IMR-90 (cell line): ENCODE results near the gene LY86. TPM values are rescaled to one million over a fixed set of nuclear protein-coding genes. Genes with fewer than 3 reads are reported as not detected.

Experiments used
- ATAC-seq: fragments of 200-7000 bp; cut with Tn5 transposase; 2 replicates; pipeline ENCODE4 v1.9.1; 2020; ENCODE audit warnings: low read depth, mild to moderate bottlenecking, moderate library complexity
- BruUV-seq: library from RNA; stranded (reverse); fragments of 400-500 nt; replicated peaks from 2 replicates; lab custom pipeline; 2021; lab: Mats Ljungman, UMichigan
- CTCF ChIA-PET: fragments of 300-600 bp; formaldehyde crosslinking; extraction: SDS; loops from one replicate; lab custom pipeline; 2021; ENCODE audit warnings: antibody characterized with exemption; lab: Yijun Ruan, JAX
- POLR2A ChIA-PET: fragments of 300-600 bp; sonication (Branson Sonifier 250); formaldehyde crosslinking; loops from one replicate; lab custom pipeline; 2022; ENCODE audit warnings: antibody characterized with exemption; ENCODE audit not compliant: unreplicated experiment; lab: Charles Lee
- DNase-seq: peaks from one replicate; pipeline ENCODE4 v3.0.0; 2013
- H2AFZ ChIP-seq: replicated peaks from 2 replicates; pipeline ENCODE3; 2013; ENCODE audit warnings: low read length, mild to moderate bottlenecking; ENCODE audit not compliant: poor library complexity
- H2AK5ac ChIP-seq: 2 replicates; pipeline ENCODE4 v1.6.1; 2013; ENCODE audit warnings: low read depth, low read length, inconsistent platforms
- H2AK9ac ChIP-seq: replicated peaks from 2 replicates; pipeline ENCODE3; 2013; ENCODE audit warnings: mild to moderate bottlenecking, low read depth, low read length, moderate library complexity; ENCODE audit not compliant: poor library complexity
- H2BK120ac ChIP-seq: 2 replicates; pipeline ENCODE4 v1.6.1; 2013; ENCODE audit warnings: low read depth, low read length, inconsistent platforms
- H2BK15ac ChIP-seq: 3 replicates; pipeline ENCODE4 v1.6.1; 2013; ENCODE audit warnings: low read depth, low read length, inconsistent platforms
- H2BK20ac ChIP-seq: 2 replicates; pipeline ENCODE4 v1.6.1; 2013; ENCODE audit warnings: low read depth, mild to moderate bottlenecking, inconsistent platforms, low read length, moderate library complexity
- H2BK5ac ChIP-seq: 2 replicates; pipeline ENCODE4 v1.6.1; 2013; ENCODE audit warnings: mild to moderate bottlenecking, low read depth, low read length, inconsistent platforms; ENCODE audit not compliant: poor library complexity, severe bottlenecking
- H3K14ac ChIP-seq: replicated peaks from 2 replicates; pipeline ENCODE4 v1.6.1; 2013; ENCODE audit warnings: low read depth, low read length, inconsistent platforms
- H3K18ac ChIP-seq: 2 replicates; pipeline ENCODE4 v1.6.1; 2013; ENCODE audit warnings: low read depth, low read length, control low read depth
- H3K23ac ChIP-seq: 2 replicates; pipeline ENCODE4 v1.6.1; 2013; ENCODE audit warnings: low read depth, low read length, inconsistent platforms
- H3K27ac ChIP-seq: 2 replicates; pipeline ENCODE4 v1.5.1; 2013; ENCODE audit warnings: mild to moderate bottlenecking, control low read depth, low read length; ENCODE audit not compliant: insufficient read depth
- H3K27me3 ChIP-seq: 2 replicates; pipeline ENCODE4 v1.6.1; 2013; ENCODE audit warnings: low read length; ENCODE audit not compliant: control insufficient read depth, insufficient read depth
- H3K36me3 ChIP-seq: 2 replicates; pipeline ENCODE4 v1.6.1; 2013; ENCODE audit warnings: low read length, mixed read lengths; ENCODE audit not compliant: control insufficient read depth, insufficient read depth
- H3K4ac ChIP-seq: 2 replicates; pipeline ENCODE4 v1.6.1; 2013; ENCODE audit warnings: low read depth, low read length, inconsistent platforms
- H3K4me1 ChIP-seq: 2 replicates; pipeline ENCODE4 v1.6.1; 2013; ENCODE audit warnings: low read length, mixed read lengths; ENCODE audit not compliant: control insufficient read depth, insufficient read depth
- H3K4me2 ChIP-seq: 2 replicates; pipeline ENCODE4 v1.6.1; 2013; ENCODE audit warnings: low read depth, mild to moderate bottlenecking, control low read depth, low read length, moderate library complexity
- H3K4me3 ChIP-seq: 2 replicates; pipeline ENCODE4 v1.5.1; 2013; ENCODE audit warnings: low read depth, mild to moderate bottlenecking, control low read depth, low read length, moderate library complexity; ENCODE audit not compliant: insufficient read depth
- H3K56ac ChIP-seq: 2 replicates; pipeline ENCODE4 v1.6.1; 2013; ENCODE audit warnings: low read length, inconsistent platforms; ENCODE audit not compliant: insufficient read depth; ENCODE audit errors: extremely low read depth
- H3K79me1 ChIP-seq, 2 experiments: 2 replicates each; pipeline ENCODE4 v1.6.1; 2013; ENCODE audit warnings: low read length in 2 of 2, inconsistent platforms in 1 of 2, low read depth in 1 of 2
- H3K9ac ChIP-seq: 2 replicates; pipeline ENCODE4 v1.6.1; 2013; ENCODE audit warnings: low read depth, low read length, control low read depth
- H3K9me1 ChIP-seq: 2 replicates; pipeline ENCODE4 v1.6.1; 2013; ENCODE audit warnings: low read length, inconsistent platforms; ENCODE audit not compliant: insufficient read depth
- H3K9me3 ChIP-seq: 2 replicates; pipeline ENCODE4 v1.6.1; 2013; ENCODE audit warnings: low read length; ENCODE audit not compliant: control insufficient read depth, insufficient read depth
- H4K20me1 ChIP-seq: 2 replicates; pipeline ENCODE4 v1.6.1; 2013; ENCODE audit warnings: low read length, inconsistent platforms; ENCODE audit not compliant: insufficient read depth
- H4K5ac ChIP-seq: 2 replicates; pipeline ENCODE4 v1.6.1; 2013; ENCODE audit warnings: mild to moderate bottlenecking, low read depth, low read length, control low read depth
- H4K8ac ChIP-seq, 2 experiments: 2 replicates each; pipeline ENCODE4 v1.6.1; 2013; ENCODE audit warnings: low read depth in 2 of 2, low read length in 2 of 2, control low read depth in 1 of 2, inconsistent platforms in 1 of 2
- H4K91ac ChIP-seq: 2 replicates; pipeline ENCODE4 v1.6.1; 2013; ENCODE audit warnings: low read depth, low read length, inconsistent platforms; ENCODE audit not compliant: insufficient read depth
- ELK1 ChIP-seq: fragments of 150-350 bp; IDR thresholded peaks from 2 replicates; pipeline ENCODE4 v1.6.1; 2016; ENCODE audit warnings: low read depth, mild to moderate bottlenecking, low read length, moderate library complexity, borderline replicate concordance
- WGBS, 2 experiments: methylation state at CpG; one replicate each; pipeline versions ENCODE4 v1.1.5 to v1.1.7; 2013; ENCODE audit warnings: missing lambda C conversion rate in 2 of 2; ENCODE audit not compliant: insufficient read length in 1 of 2; ENCODE audit errors: extremely low coverage in 2 of 2; 5-methylcytosine and 5-hydroxymethylcytosine counted together
- dilution Hi-C: fragments of 300-500 bp; cut with HindIII; formaldehyde crosslinking; loops from one replicate; pipeline ENCODE4 v1.14.3; 2018; ENCODE audit warnings: low sequenced_read_pairs; ENCODE audit not compliant: unreplicated experiment
- in situ Hi-C: fragments of 300-500 bp; cut with MboI; formaldehyde crosslinking; loops from 3 replicates; pipeline ENCODE4 v1.14.3; 2019; ENCODE audit warnings: low sequenced_read_pairs, inconsistent platforms, mixed read lengths
- intact Hi-C: fragments of 100-400 bp; cut with micrococcal nuclease; formaldehyde crosslinking; loops from 2 replicates; pipeline ENCODE4 v1.10.0; 2022
- polyA plus RNA-seq, 3 experiments: library from polyadenylated mRNA; depleted of rRNA; stranded (reverse); fragments of >200 nt; gene quantifications; 2 replicates each; pipeline ENCODE4 v1.2.3, GENCODE V29; 2012; ENCODE audit warnings: low replicate concordance in 1 of 3
- total RNA-seq: library from RNA; depleted of rRNA; stranded (reverse); fragments of >200 nt; gene quantifications from 2 replicates; pipeline ENCODE4 v1.2.3, GENCODE V29; 2012

LY86 gene
- total and polyA plus RNA-seq, 2 of the 4 experiments (the other 2 are of a cell fraction) = not detected

- H2BK5ac ChIP-seq = no peak overlapping the region
- TF ChIP-seq ELK1 = no peak
- H4K5ac ChIP-seq = no peak overlapping the region
- no peak overlapping the region for H3K23ac ChIP-seq
- CTCF ChIA-PET = no interaction called here
- no peak overlapping the region for H4K91ac ChIP-seq
- no peaks in the 10 kb centered on the region for H4K20me1 ChIP-seq
- H3K4me3 ChIP-seq = no peak overlapping the region
- no peaks in the 10 kb centered on the region for H3K36me3 ChIP-seq
- H3K27me3 ChIP-seq = no peaks in the 10 kb centered on the region
- H2AK5ac ChIP-seq = no peak overlapping the region
- dilution Hi-C loops = no loop called here
- H3K9me3 ChIP-seq = peaks cover 10% of the 10 kb centered on the region
- no peak overlapping the region for H3K4me2 ChIP-seq
- H2BK15ac ChIP-seq = no peak overlapping the region
- no peak overlapping the region for H2AK9ac ChIP-seq
- H3K4me1 ChIP-seq = no peaks in the 10 kb centered on the region
- no peaks in the 10 kb centered on the region for H3K79me1 ChIP-seq
- H3K9ac ChIP-seq = no peak overlapping the region
- no peak overlapping the region for H2BK120ac ChIP-seq
- no peak overlapping the region for H2BK20ac ChIP-seq
- no peak overlapping the region for H3K27ac ChIP-seq
- ATAC-seq (no peak), DNase-seq (no peak)
- 100% methylated on average over 1 of the region's 4 CpGs; no CpG with 5 or more reads in 1 of the 2 experiments for WGBS, 2 experiments
- H3K14ac ChIP-seq = no peak overlapping the region
- POLR2A ChIA-PET = no interaction called here
- no peak overlapping the region for H3K4ac ChIP-seq
- H3K18ac ChIP-seq = no peak overlapping the region
- intact Hi-C loops = no loop called here
- H2AFZ ChIP-seq = no peak overlapping the region
- in situ Hi-C loops = no loop called here
- H3K9me1 ChIP-seq = no peaks in the 10 kb centered on the region
- BruUV-seq = no TSS peak
- no peak overlapping the region for H3K56ac ChIP-seq
- no peak overlapping the region for H4K8ac ChIP-seq
These were observed 12.4 kb downstream of the LY86 start for GRCh38 chr6:6600875-6601274.
